ENCODE data around the gene HMX1.

HMX1 gene

DNA sequence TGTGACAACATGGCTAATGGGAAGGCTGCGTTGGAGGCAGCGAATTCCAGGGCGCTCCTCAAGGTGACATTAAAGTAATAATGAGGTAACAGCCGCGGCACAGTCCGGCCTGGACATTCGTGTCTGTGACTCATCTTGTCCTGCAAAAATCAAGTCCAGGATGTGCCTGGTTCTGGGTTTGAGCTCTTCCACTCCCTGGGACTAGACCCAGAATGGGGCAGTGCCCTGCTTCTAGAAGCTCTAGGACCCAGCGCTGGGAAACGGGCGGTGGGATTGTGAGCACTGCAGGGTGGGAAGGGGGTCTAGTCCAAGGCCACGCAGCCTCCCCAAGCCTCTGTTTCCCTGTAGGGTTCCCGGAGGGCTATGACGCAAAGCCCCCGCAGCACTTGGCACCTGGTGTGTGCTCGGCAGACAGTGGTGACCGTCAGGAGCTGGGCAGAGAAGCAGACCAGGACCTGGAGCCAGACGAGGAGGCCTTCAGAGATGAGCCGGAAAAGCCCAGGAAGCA lies 34.9 kb downstream of the HMX1 start:
- no peaks in the 10 kb centered on the region for H3K27me3 ChIP-seq (ENCODE audit: insufficient read depth, poor library complexity, severe bottlenecking)
- no peak for DNase-seq (ENCODE audit: low read depth in 1 of 2, low spot score in 1 of 2)
- H3K4me3 ChIP-seq (replicated peaks; ENCODE audit: insufficient read depth, low read length), result no peak overlapping the region
- H3K27ac ChIP-seq (replicated peaks), result no peak overlapping the region
- TF ChIP-seq, protein P1, sequence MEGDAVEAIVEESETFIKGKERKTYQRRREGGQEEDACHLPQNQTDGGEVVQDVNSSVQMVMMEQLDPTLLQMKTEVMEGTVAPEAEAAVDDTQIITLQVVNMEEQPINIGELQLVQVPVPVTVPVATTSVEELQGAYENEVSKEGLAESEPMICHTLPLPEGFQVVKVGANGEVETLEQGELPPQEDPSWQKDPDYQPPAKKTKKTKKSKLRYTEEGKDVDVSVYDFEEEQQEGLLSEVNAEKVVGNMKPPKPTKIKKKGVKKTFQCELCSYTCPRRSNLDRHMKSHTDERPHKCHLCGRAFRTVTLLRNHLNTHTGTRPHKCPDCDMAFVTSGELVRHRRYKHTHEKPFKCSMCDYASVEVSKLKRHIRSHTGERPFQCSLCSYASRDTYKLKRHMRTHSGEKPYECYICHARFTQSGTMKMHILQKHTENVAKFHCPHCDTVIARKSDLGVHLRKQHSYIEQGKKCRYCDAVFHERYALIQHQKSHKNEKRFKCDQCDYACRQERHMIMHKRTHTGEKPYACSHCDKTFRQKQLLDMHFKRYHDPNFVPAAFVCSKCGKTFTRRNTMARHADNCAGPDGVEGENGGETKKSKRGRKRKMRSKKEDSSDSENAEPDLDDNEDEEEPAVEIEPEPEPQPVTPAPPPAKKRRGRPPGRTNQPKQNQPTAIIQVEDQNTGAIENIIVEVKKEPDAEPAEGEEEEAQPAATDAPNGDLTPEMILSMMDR (IDR thresholded peaks at IDR 0.05; ENCODE audit: insufficient read depth, low read length), result no peak
- TF ChIP-seq, protein P2, sequence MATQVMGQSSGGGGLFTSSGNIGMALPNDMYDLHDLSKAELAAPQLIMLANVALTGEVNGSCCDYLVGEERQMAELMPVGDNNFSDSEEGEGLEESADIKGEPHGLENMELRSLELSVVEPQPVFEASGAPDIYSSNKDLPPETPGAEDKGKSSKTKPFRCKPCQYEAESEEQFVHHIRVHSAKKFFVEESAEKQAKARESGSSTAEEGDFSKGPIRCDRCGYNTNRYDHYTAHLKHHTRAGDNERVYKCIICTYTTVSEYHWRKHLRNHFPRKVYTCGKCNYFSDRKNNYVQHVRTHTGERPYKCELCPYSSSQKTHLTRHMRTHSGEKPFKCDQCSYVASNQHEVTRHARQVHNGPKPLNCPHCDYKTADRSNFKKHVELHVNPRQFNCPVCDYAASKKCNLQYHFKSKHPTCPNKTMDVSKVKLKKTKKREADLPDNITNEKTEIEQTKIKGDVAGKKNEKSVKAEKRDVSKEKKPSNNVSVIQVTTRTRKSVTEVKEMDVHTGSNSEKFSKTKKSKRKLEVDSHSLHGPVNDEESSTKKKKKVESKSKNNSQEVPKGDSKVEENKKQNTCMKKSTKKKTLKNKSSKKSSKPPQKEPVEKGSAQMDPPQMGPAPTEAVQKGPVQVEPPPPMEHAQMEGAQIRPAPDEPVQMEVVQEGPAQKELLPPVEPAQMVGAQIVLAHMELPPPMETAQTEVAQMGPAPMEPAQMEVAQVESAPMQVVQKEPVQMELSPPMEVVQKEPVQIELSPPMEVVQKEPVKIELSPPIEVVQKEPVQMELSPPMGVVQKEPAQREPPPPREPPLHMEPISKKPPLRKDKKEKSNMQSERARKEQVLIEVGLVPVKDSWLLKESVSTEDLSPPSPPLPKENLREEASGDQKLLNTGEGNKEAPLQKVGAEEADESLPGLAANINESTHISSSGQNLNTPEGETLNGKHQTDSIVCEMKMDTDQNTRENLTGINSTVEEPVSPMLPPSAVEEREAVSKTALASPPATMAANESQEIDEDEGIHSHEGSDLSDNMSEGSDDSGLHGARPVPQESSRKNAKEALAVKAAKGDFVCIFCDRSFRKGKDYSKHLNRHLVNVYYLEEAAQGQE (IDR thresholded peaks at IDR 0.05; ENCODE audit: insufficient replicate concordance, low read depth), result no peak
- TF ChIP-seq POLR2AphosphoS5 (IDR thresholded peaks at IDR 0.05; ENCODE audit: low read depth) (no peak), SPI1 (IDR thresholded peaks at IDR 0.05; ENCODE audit: borderline replicate concordance, low read depth) (no peak), GABPA (IDR thresholded peaks at IDR 0.05; ENCODE audit: low read depth) (no peak)

- Histone ChIP-seq H3K27me3 (ENCODE audit: insufficient read depth, poor library complexity, severe bottlenecking) (no peaks in the 10 kb centered on the region), H3K27ac (replicated peaks) (no peak overlapping the region), H3K4me3 (replicated peaks; ENCODE audit: insufficient read depth, low read length) (no peak overlapping the region)
- TF ChIP-seq POLR2AphosphoS5 (IDR thresholded peaks at IDR 0.05; ENCODE audit: low read depth), result no peak
- TF ChIP-seq, protein P1 (IDR thresholded peaks at IDR 0.05; ENCODE audit: insufficient read depth, low read length), result no peak
- DNase-seq (ENCODE audit: low read depth in 1 of 2, low spot score in 1 of 2), result no peak
Measured at GRCh38 chr4:8835521-8836365, 35.9 kb downstream of the HMX1 start.

DNA sequence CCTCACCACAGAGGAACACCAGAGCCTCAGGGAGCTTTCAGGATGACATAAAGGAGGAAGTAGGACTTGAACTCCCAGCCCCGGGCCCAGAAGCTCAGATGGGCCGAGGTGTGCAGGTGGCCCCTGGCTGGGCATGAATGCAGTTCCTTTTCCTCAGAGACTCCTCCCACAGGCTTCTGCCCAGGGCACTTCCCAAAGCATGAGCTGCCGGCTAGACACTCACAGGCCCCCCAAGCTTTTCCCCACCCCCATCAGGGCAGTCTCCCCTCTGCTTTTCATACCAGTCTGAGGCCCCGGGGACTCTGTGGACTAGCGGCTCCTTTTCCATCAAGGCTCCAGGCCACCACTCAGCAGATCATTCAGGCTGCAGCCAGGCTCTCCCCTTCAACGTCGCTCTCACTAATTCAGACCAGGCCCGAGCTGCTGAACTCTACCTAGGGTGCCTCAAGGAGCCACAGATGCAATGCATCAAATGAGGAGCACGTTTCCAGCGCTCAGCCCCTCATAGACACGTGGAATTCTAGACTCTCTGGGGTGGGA lies 36.9 kb downstream of the HMX1 start:
- Histone ChIP-seq H3K4me3 (replicated peaks; ENCODE audit: insufficient read depth, low read length) (no peak overlapping the region), H3K27ac (replicated peaks) (no peak overlapping the region), H3K27me3 (ENCODE audit: insufficient read depth, poor library complexity, severe bottlenecking) (no peaks in the 10 kb centered on the region)
- no peak for TF ChIP-seq GABPA (IDR thresholded peaks at IDR 0.05; ENCODE audit: low read depth)
- no peak for TF ChIP-seq SPI1 (IDR thresholded peaks at IDR 0.05; ENCODE audit: borderline replicate concordance, low read depth)
- no peak for TF ChIP-seq POLR2AphosphoS5 (IDR thresholded peaks at IDR 0.05; ENCODE audit: low read depth)
- TF ChIP-seq, protein P1 (IDR thresholded peaks at IDR 0.05; ENCODE audit: insufficient read depth, low read length), result no peak
- TF ChIP-seq, protein P2 (IDR thresholded peaks at IDR 0.05; ENCODE audit: insufficient replicate concordance, low read depth), result no peak
- no peak for DNase-seq (ENCODE audit: low read depth in 1 of 2, low spot score in 1 of 2)
